PFSK-1 (cell line): ENCODE results near the gene HLCS.
A peak's percentile ranks its signal among the peaks of the same experiment; 100 is the strongest.

ENCODE experiments used
- FOXP2 ChIP-seq: optimal IDR thresholded peaks from 2 replicates; pipeline ENCODE3; 2011; ENCODE audit warnings: borderline replicate concordance, control low read depth, inconsistent platforms; ENCODE audit not compliant: insufficient read depth; ENCODE audit errors: extremely low read length, extremely low read depth
- POLR2AphosphoS5 ChIP-seq: IDR thresholded peaks from 2 replicates; pipeline ENCODE4 v1.6.1; 2012; ENCODE audit warnings: low read depth, mild to moderate bottlenecking, control low read depth, low read length, moderate library complexity
- SIN3A ChIP-seq: IDR thresholded peaks from 2 replicates; pipeline ENCODE4 v1.6.1; 2012; ENCODE audit warnings: mild to moderate bottlenecking, low read length, moderate library complexity, borderline replicate concordance; ENCODE audit not compliant: insufficient read depth
- TAF1 ChIP-seq: IDR thresholded peaks from 2 replicates; pipeline ENCODE4 v1.6.1; 2012; ENCODE audit warnings: low read length, control low read depth, borderline replicate concordance; ENCODE audit not compliant: insufficient read depth
- TF ChIP-seq, protein P1 (sequence below), 2 experiments: IDR thresholded peaks; 2 replicates each; pipeline versions ENCODE4 v1.6.1 to v1.8.0; 2011 to 2012; ENCODE audit warnings: low read depth in 2 of 2, low read length in 2 of 2, control low read depth in 1 of 2, inconsistent platforms in 1 of 2, mild to moderate bottlenecking in 1 of 2, moderate library complexity in 1 of 2; ENCODE audit not compliant: insufficient read depth in 1 of 2

HLCS gene

DNA sequence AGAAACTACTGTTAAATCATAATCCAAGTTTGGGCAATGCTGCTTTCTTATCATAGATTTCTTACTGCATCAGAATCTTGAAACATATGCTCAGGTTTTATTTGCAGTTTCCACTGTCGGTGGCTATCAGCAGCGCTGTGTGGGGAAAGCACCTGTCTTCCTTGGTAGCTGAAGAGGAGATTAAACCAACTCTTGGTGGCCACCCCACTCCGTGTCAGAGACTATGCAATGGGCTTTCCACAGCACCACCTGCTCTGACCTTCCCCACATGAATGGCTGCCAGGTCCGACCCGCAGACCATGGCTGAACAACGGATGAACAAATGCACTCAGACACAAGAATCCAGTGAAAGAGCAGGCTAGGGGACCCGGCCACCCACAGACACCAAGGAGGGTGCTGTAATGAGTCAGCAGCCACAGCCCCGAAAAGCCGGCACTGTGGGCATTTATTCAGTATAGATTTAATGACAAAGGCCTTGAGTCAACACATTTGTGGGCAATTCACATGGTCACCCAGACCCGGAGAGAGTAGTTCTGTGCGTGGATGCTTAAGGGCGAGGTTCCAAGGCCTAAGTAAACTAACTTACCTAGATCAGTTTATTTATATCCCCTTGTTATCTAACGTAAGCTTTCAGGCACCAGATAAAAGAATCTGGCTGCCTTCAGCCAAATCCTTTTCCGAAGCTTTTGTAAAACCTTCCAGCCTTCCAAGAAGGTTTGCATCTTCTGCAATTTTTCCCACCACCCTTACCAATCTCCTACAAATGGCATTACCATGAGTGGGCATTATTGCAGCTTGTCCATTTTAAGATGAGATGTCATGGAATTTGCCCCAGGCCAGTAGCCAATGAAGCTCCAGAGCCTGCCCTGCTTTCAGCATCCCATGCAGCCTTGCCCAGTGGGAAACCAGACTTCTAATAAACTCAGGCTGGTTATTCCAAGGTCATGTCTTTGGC is 82.7 kb downstream of the HLCS start:
- TF ChIP-seq, protein P1, sequence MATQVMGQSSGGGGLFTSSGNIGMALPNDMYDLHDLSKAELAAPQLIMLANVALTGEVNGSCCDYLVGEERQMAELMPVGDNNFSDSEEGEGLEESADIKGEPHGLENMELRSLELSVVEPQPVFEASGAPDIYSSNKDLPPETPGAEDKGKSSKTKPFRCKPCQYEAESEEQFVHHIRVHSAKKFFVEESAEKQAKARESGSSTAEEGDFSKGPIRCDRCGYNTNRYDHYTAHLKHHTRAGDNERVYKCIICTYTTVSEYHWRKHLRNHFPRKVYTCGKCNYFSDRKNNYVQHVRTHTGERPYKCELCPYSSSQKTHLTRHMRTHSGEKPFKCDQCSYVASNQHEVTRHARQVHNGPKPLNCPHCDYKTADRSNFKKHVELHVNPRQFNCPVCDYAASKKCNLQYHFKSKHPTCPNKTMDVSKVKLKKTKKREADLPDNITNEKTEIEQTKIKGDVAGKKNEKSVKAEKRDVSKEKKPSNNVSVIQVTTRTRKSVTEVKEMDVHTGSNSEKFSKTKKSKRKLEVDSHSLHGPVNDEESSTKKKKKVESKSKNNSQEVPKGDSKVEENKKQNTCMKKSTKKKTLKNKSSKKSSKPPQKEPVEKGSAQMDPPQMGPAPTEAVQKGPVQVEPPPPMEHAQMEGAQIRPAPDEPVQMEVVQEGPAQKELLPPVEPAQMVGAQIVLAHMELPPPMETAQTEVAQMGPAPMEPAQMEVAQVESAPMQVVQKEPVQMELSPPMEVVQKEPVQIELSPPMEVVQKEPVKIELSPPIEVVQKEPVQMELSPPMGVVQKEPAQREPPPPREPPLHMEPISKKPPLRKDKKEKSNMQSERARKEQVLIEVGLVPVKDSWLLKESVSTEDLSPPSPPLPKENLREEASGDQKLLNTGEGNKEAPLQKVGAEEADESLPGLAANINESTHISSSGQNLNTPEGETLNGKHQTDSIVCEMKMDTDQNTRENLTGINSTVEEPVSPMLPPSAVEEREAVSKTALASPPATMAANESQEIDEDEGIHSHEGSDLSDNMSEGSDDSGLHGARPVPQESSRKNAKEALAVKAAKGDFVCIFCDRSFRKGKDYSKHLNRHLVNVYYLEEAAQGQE (IDR thresholded peaks at IDR 0.05; ENCODE audit: insufficient read depth in 1 of 2, low read depth in 2 of 2, low read length in 2 of 2) = no peak
- no peak for TF ChIP-seq POLR2AphosphoS5
- TF ChIP-seq FOXP2 = no peak
- TF ChIP-seq TAF1 = no peak
- TF ChIP-seq SIN3A = no peak

DNA sequence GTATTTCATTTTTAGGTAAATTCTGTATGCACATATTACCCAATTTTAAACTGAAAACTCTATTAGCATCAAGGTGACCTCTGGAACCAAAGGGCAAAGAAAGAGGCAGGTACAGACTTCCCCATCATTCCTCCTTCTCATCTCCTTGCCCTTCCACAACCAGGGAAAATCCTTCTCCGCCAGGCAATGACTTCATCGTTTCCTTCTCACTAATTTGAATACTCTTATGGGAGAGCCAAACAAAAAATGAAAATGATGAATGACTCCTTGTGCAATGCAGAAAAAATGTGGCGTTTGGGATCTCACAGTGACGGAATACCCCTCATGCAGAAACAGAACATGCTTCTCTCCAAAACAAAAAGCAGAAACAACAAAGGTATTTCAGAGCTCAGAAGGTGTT is 83.7 kb downstream of the HLCS start:
- TF ChIP-seq POLR2AphosphoS5 = no peak
- no peak for TF ChIP-seq TAF1
- TF ChIP-seq, protein P1 (IDR thresholded peaks at IDR 0.05; ENCODE audit: insufficient read depth in 1 of 2, low read depth in 2 of 2, low read length in 2 of 2) = no peak
- TF ChIP-seq SIN3A = no peak
- no peak for TF ChIP-seq FOXP2

DNA sequence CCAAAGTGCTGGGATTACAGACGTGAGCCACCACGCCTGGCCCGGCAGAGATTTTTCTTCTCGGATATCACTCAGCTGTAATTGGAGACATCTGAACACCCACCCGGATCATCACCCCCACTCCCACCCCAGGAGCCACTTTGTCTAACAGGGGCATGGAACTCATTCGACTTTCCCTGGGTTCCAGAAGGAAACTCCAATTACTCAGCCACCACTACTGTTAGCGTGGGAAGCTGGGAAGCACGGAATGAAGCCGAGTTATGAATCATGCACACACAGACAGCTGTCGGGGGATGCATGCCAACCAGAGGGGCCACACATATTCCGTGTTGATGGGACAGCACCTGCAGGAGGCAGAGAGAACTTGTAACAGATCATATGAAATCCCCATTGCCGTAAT is 85.2 kb downstream of the HLCS start:
- peak; percentile 14 for TF ChIP-seq FOXP2
- no peak for TF ChIP-seq POLR2AphosphoS5

DNA sequence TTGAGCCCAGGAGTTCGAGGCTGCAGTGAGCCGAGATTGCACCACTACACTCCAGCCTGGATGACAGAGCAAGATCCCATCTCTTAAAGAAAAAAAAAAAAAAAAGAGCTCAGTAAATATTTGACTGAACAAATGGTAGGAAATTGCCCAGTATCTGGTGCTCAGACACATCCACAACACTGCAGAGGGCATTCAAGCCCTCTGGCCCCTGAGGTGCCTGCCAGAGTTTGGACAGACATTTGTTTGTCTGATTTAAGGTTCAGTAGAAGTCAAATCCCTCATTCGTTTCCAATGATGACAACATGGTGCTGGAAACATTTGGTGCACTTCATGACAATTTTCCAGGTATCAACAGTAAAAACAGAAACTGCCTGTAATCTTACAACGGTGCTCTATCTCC is 86.6 kb downstream of the HLCS start:
- TF ChIP-seq POLR2AphosphoS5 = no peak
- TF ChIP-seq FOXP2 = no peak
- TF ChIP-seq, protein P1 (IDR thresholded peaks at IDR 0.05; ENCODE audit: insufficient read depth in 1 of 2, low read depth in 2 of 2, low read length in 2 of 2) = no peak
- TF ChIP-seq SIN3A = no peak
- TF ChIP-seq TAF1 = no peak

DNA sequence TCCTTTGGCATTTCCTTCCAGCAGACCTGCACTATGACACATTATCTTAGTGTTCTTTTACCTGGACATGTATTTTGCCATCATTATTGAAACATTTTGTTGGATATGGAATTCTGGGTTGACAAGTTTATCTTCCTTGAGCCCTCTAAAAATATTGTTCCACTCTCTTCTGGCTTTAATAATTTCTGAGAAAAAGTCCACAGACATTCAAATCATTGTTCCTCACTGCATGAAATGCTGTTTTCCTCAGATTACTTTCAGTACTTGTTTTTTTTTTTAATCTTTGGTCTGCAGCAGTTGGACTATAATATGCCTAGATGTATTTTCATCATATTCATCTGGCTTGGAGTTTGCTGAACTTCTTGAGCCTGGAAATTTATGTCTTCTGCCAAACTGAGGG is 88.7 kb downstream of the HLCS start:
- TF ChIP-seq POLR2AphosphoS5 (no peak), FOXP2 (no peak), TAF1 (no peak)
- TF ChIP-seq, protein P1 (IDR thresholded peaks at IDR 0.05; ENCODE audit: insufficient read depth in 1 of 2, low read depth in 2 of 2, low read length in 2 of 2) = no peak
